HEK293 (cell line): ENCODE measurements around the gene DDX49.
A peak's percentile ranks its signal among the peaks of the same experiment; 100 is the strongest.

Experiments used
- FEZF1 ChIP-seq: fragments of 450-650 bp; formaldehyde crosslinking; IDR thresholded peaks from 2 replicates; pipeline ENCODE4 v1.5.1; 2016; ENCODE audit warnings: missing biosample characterization, missing genetic modification characterization
- HOXD13 ChIP-seq: sonication (generic); formaldehyde crosslinking; IDR thresholded peaks from 2 replicates; pipeline ENCODE4 v1.8.0; 2022; ENCODE audit warnings: missing genetic modification reagents, borderline replicate concordance
- PRDM1 ChIP-seq: fragments of 450-650 bp; formaldehyde crosslinking; IDR thresholded peaks from 2 replicates; pipeline ENCODE4; 2016; ENCODE audit warnings: missing biosample characterization, missing genetic modification characterization
- SP2 ChIP-seq: fragments of 450-650 bp; formaldehyde crosslinking; IDR thresholded peaks from 2 replicates; pipeline ENCODE4 v1.5.1; 2016; ENCODE audit warnings: missing biosample characterization, missing genetic modification characterization
- ZBTB21 ChIP-seq: fragments of 450-650 bp; formaldehyde crosslinking; IDR thresholded peaks from 2 replicates; pipeline ENCODE4 v1.5.1; 2017; ENCODE audit warnings: missing biosample characterization, missing genetic modification characterization
- ZBTB7A ChIP-seq: fragments of 450-650 bp; formaldehyde crosslinking; IDR thresholded peaks from 2 replicates; pipeline ENCODE4 v1.5.1; 2016; ENCODE audit warnings: low read depth, missing biosample characterization, missing genetic modification characterization
- ZNF10 ChIP-seq: fragments of 450-650 bp; formaldehyde crosslinking; IDR thresholded peaks from 2 replicates; pipeline ENCODE4 v1.5.1; 2017; ENCODE audit warnings: missing biosample characterization, missing genetic modification characterization
- ZNF146 ChIP-seq: fragments of 450-650 bp; formaldehyde crosslinking; IDR thresholded peaks from 2 replicates; pipeline ENCODE4 v1.5.1; 2016; ENCODE audit warnings: missing biosample characterization, missing genetic modification characterization
- ZNF311 ChIP-seq: fragments of 450-650 bp; formaldehyde crosslinking; IDR thresholded peaks from 2 replicates; pipeline ENCODE4 v1.5.1; 2017; ENCODE audit warnings: missing biosample characterization, missing genetic modification characterization, borderline replicate concordance
- ZNF324 ChIP-seq: fragments of 450-650 bp; formaldehyde crosslinking; IDR thresholded peaks from 2 replicates; pipeline ENCODE4 v1.5.1; 2016; ENCODE audit warnings: missing biosample characterization, missing genetic modification characterization
- ZNF366 ChIP-seq: fragments of 450-650 bp; formaldehyde crosslinking; conservative IDR thresholded peaks from 2 replicates; pipeline ENCODE4 v1.5.1; 2016; ENCODE audit warnings: missing biosample characterization, missing genetic modification characterization
- ZNF394 ChIP-seq: fragments of 450-650 bp; formaldehyde crosslinking; IDR thresholded peaks from 2 replicates; pipeline ENCODE4 v1.5.1; 2016; ENCODE audit warnings: missing biosample characterization, missing genetic modification characterization, mild to moderate bottlenecking, moderate library complexity, borderline replicate concordance
- ZNF416 ChIP-seq: fragments of 450-650 bp; formaldehyde crosslinking; IDR thresholded peaks from 2 replicates; pipeline ENCODE4 v1.5.1; 2016; ENCODE audit warnings: missing biosample characterization, missing genetic modification characterization
- ZNF514 ChIP-seq: fragments of 450-650 bp; formaldehyde crosslinking; IDR thresholded peaks from 2 replicates; pipeline ENCODE4 v1.5.1; 2016; ENCODE audit warnings: missing biosample characterization, missing genetic modification characterization
- ZNF571 ChIP-seq: fragments of 450-650 bp; formaldehyde crosslinking; IDR thresholded peaks from 2 replicates; pipeline ENCODE4 v1.5.0; 2017; ENCODE audit warnings: missing biosample characterization, missing genetic modification characterization
- ZNF596 ChIP-seq: fragments of 450-650 bp; IDR thresholded peaks from 2 replicates; pipeline ENCODE4 v1.5.0; 2018; ENCODE audit warnings: missing biosample characterization, mild to moderate bottlenecking, missing genetic modification characterization, moderate library complexity
- ZNF621 ChIP-seq: fragments of 450-650 bp; formaldehyde crosslinking; IDR thresholded peaks from 2 replicates; pipeline ENCODE4 v1.5.1; 2017; ENCODE audit warnings: missing biosample characterization, missing genetic modification characterization
- ZNF660 ChIP-seq: fragments of 450-650 bp; IDR thresholded peaks from 2 replicates; pipeline ENCODE4 v1.5.1; 2018; ENCODE audit warnings: missing biosample characterization, mild to moderate bottlenecking, missing genetic modification characterization
- ZNF677 ChIP-seq: fragments of 450-650 bp; IDR thresholded peaks from 2 replicates; pipeline ENCODE4 v1.5.0; 2018; ENCODE audit warnings: missing biosample characterization, mild to moderate bottlenecking, missing genetic modification characterization, moderate library complexity
- ZNF785 ChIP-seq: fragments of 450-650 bp; formaldehyde crosslinking; IDR thresholded peaks from 2 replicates; pipeline ENCODE4 v1.5.1; 2016; ENCODE audit warnings: missing biosample characterization, missing genetic modification characterization
- TF ChIP-seq, protein P1 (sequence below): fragments of 450-650 bp; formaldehyde crosslinking; IDR thresholded peaks from 2 replicates; pipeline ENCODE4 v1.5.1; 2016; ENCODE audit warnings: missing biosample characterization, missing genetic modification characterization, borderline replicate concordance
- TF ChIP-seq, protein P2 (sequence below): fragments of 450-650 bp; formaldehyde crosslinking; IDR thresholded peaks from 2 replicates; pipeline ENCODE4; 2016; ENCODE audit warnings: missing biosample characterization, missing genetic modification characterization
- TF ChIP-seq, protein P3 (sequence below): fragments of 450-650 bp; formaldehyde crosslinking; IDR thresholded peaks from 2 replicates; pipeline ENCODE4 v1.5.1; 2016; ENCODE audit warnings: missing biosample characterization, missing genetic modification characterization, borderline replicate concordance
- TF ChIP-seq, protein P4 (sequence below): fragments of 450-650 bp; formaldehyde crosslinking; IDR thresholded peaks from 2 replicates; pipeline ENCODE4 v1.5.1; 2017; ENCODE audit warnings: missing biosample characterization, missing genetic modification characterization
- TF ChIP-seq, protein P5 (sequence below): IDR thresholded peaks from 2 replicates; pipeline ENCODE4 v1.6.1; 2011; ENCODE audit warnings: mild to moderate bottlenecking, low read depth, low read length, borderline replicate concordance
- TF ChIP-seq, protein P6 (sequence below): fragments of 450-650 bp; formaldehyde crosslinking; IDR thresholded peaks from 2 replicates; pipeline ENCODE4 v1.5.1; 2016; ENCODE audit warnings: missing biosample characterization, missing genetic modification characterization

Gene DDX49

DNA sequence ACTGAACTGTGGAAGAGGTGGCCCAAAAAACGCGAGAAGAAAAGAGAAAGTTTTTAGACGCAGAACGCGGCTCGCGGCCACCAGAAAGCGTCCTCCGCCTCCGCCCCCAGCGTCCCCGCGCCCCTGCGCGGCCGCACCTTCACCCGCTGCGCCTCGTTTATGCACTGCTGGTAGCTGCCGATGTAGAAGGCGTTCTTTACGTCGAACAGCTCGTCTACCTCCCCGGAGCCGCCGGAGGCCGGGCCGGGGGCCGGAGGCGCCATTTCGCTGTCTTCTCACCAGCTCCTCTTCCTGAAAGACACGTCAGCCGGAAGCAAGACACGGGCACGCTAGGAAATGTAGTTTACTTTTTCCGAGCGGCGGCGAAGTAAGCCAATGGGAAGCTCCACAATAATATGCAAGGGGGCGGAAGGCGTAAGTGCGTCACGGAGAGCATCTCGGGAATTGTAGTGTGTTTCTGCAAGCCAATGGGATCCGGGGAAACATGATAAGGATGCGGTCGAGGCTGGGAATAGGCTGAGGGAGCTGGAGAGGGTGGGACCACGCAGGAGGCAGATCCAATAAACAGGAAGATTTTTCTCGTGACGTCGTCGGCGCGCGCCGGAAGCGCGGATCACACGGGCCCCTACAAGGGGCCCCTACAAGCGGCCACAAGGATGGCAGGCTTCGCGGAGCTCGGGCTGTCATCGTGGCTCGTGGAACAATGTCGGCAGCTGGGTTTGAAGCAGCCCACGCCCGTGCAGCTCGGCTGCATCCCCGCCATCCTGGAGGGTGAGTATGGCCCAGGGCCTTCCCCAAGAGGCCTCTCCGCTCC, at the start of gene DDX49, which contains the start of gene COPE (continued):
- TF ChIP-seq, protein P1, sequence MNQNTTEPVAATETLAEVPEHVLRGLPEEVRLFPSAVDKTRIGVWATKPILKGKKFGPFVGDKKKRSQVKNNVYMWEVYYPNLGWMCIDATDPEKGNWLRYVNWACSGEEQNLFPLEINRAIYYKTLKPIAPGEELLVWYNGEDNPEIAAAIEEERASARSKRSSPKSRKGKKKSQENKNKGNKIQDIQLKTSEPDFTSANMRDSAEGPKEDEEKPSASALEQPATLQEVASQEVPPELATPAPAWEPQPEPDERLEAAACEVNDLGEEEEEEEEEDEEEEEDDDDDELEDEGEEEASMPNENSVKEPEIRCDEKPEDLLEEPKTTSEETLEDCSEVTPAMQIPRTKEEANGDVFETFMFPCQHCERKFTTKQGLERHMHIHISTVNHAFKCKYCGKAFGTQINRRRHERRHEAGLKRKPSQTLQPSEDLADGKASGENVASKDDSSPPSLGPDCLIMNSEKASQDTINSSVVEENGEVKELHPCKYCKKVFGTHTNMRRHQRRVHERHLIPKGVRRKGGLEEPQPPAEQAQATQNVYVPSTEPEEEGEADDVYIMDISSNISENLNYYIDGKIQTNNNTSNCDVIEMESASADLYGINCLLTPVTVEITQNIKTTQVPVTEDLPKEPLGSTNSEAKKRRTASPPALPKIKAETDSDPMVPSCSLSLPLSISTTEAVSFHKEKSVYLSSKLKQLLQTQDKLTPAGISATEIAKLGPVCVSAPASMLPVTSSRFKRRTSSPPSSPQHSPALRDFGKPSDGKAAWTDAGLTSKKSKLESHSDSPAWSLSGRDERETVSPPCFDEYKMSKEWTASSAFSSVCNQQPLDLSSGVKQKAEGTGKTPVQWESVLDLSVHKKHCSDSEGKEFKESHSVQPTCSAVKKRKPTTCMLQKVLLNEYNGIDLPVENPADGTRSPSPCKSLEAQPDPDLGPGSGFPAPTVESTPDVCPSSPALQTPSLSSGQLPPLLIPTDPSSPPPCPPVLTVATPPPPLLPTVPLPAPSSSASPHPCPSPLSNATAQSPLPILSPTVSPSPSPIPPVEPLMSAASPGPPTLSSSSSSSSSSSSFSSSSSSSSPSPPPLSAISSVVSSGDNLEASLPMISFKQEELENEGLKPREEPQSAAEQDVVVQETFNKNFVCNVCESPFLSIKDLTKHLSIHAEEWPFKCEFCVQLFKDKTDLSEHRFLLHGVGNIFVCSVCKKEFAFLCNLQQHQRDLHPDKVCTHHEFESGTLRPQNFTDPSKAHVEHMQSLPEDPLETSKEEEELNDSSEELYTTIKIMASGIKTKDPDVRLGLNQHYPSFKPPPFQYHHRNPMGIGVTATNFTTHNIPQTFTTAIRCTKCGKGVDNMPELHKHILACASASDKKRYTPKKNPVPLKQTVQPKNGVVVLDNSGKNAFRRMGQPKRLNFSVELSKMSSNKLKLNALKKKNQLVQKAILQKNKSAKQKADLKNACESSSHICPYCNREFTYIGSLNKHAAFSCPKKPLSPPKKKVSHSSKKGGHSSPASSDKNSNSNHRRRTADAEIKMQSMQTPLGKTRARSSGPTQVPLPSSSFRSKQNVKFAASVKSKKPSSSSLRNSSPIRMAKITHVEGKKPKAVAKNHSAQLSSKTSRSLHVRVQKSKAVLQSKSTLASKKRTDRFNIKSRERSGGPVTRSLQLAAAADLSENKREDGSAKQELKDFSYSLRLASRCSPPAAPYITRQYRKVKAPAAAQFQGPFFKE (tag by site-specific recombination), result no peak
- TF ChIP-seq, protein P2, sequence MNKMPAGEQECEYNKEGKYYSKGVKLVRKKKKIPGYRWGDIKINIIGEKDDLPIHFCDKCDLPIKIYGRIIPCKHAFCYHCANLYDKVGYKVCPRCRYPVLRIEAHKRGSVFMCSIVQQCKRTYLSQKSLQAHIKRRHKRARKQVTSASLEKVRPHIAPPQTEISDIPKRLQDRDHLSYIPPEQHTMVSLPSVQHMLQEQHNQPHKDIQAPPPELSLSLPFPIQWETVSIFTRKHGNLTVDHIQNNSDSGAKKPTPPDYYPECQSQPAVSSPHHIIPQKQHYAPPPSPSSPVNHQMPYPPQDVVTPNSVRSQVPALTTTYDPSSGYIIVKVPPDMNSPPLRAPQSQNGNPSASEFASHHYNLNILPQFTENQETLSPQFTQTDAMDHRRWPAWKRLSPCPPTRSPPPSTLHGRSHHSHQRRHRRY (tag by site-specific recombination), result no peak
- TF ChIP-seq ZNF785 (tag by site-specific recombination) (no peak), PRDM1 (tag by site-specific recombination) (peak; percentile 78), ZNF660 (tag by site-specific recombination) (no peak; the same call in 1 of the 2 replicates), ZNF324 (no peak), ZNF394 (tag by site-specific recombination) (0 out of 2 replicates have a peak, but pooled peaks have one; percentile 13), ZNF571 (tag by site-specific recombination) (no peak), FEZF1 (tag by site-specific recombination) (peak; percentile 28), ZNF416 (tag by site-specific recombination) (no peak), HOXD13 (CRISPR knock-in tag) (no peak), ZNF10 (tag by site-specific recombination) (no peak), ZBTB21 (peak; percentile 81), ZBTB7A (tag by site-specific recombination) (0 out of 2 replicates have a peak, but pooled peaks have one; percentile 20), ZNF677 (tag by site-specific recombination) (no peak), ZNF596 (tag by site-specific recombination) (no peak), ZNF146 (tag by site-specific recombination) (no peak), ZNF514 (tag by site-specific recombination) (no peak), ZNF621 (no peak), ZNF311 (tag by site-specific recombination) (no peak), SP2 (tag by site-specific recombination) (peak; percentile 99), ZNF366 (tag by site-specific recombination) (no peak)
- TF ChIP-seq, protein P3, sequence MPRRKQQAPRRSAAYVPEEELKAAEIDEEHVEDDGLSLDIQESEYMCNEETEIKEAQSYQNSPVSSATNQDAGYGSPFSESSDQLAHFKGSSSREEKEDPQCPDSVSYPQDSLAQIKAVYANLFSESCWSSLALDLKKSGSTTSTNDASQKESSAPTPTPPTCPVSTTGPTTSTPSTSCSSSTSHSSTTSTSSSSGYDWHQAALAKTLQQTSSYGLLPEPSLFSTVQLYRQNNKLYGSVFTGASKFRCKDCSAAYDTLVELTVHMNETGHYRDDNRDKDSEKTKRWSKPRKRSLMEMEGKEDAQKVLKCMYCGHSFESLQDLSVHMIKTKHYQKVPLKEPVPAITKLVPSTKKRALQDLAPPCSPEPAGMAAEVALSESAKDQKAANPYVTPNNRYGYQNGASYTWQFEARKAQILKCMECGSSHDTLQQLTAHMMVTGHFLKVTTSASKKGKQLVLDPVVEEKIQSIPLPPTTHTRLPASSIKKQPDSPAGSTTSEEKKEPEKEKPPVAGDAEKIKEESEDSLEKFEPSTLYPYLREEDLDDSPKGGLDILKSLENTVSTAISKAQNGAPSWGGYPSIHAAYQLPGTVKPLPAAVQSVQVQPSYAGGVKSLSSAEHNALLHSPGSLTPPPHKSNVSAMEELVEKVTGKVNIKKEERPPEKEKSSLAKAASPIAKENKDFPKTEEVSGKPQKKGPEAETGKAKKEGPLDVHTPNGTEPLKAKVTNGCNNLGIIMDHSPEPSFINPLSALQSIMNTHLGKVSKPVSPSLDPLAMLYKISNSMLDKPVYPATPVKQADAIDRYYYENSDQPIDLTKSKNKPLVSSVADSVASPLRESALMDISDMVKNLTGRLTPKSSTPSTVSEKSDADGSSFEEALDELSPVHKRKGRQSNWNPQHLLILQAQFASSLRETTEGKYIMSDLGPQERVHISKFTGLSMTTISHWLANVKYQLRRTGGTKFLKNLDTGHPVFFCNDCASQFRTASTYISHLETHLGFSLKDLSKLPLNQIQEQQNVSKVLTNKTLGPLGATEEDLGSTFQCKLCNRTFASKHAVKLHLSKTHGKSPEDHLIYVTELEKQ (tag by site-specific recombination), result no peak
- TF ChIP-seq, protein P4, sequence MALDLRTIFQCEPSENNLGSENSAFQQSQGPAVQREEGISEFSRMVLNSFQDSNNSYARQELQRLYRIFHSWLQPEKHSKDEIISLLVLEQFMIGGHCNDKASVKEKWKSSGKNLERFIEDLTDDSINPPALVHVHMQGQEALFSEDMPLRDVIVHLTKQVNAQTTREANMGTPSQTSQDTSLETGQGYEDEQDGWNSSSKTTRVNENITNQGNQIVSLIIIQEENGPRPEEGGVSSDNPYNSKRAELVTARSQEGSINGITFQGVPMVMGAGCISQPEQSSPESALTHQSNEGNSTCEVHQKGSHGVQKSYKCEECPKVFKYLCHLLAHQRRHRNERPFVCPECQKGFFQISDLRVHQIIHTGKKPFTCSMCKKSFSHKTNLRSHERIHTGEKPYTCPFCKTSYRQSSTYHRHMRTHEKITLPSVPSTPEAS, result no peak
- TF ChIP-seq, protein P5, sequence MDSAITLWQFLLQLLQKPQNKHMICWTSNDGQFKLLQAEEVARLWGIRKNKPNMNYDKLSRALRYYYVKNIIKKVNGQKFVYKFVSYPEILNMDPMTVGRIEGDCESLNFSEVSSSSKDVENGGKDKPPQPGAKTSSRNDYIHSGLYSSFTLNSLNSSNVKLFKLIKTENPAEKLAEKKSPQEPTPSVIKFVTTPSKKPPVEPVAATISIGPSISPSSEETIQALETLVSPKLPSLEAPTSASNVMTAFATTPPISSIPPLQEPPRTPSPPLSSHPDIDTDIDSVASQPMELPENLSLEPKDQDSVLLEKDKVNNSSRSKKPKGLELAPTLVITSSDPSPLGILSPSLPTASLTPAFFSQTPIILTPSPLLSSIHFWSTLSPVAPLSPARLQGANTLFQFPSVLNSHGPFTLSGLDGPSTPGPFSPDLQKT, result peak; percentile 90
- TF ChIP-seq, protein P6, sequence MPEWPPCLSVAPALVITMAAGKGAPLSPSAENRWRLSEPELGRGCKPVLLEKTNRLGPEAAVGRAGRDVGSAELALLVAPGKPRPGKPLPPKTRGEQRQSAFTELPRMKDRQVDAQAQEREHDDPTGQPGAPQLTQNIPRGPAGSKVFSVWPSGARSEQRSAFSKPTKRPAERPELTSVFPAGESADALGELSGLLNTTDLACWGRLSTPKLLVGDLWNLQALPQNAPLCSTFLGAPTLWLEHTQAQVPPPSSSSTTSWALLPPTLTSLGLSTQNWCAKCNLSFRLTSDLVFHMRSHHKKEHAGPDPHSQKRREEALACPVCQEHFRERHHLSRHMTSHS (tag by site-specific recombination), result no peak
